GM12891 (cell line): ENCODE results near the gene CUBN.

Experiments used
- POLR2A ChIP-seq: IDR thresholded peaks from 2 replicates; pipeline ENCODE4 v1.6.1; 2011; ENCODE audit warnings: low read depth, low read length, control low read depth
- POLR2AphosphoS5 ChIP-seq: IDR thresholded peaks from 2 replicates; pipeline ENCODE4 v1.6.1; 2011; ENCODE audit warnings: low read depth, low read length, control low read depth

GRCh38 chr10:17109046-17109445 lies 20.6 kb downstream of the CUBN start:
- TF ChIP-seq POLR2A (no peak), POLR2AphosphoS5 (no peak)
